Activated CD8-positive, alpha-beta T cell treated with anti-CD3 and anti-CD28 coated beads, Interleukin-2, amount 10 ng/mL, durations not matched to agents 7 days and 5 days (primary cell): Measurements from ENCODE around the gene TSPEAR. TPM values are rescaled to one million over a fixed set of nuclear protein-coding genes. Genes with fewer than 3 reads are reported as not detected.

Experiments used
- ATAC-seq: fragments of 150-1000 bp; cut with Tn5 transposase; one replicate; pipeline ENCODE4 v1.10.0; 2021; ENCODE audit warnings: moderate library complexity
- CTCF ChIA-PET: fragments of 350-600 bp; sonication (Branson Sonifier 250); formaldehyde crosslinking; loops from one replicate; lab custom pipeline; 2021; ENCODE audit warnings: antibody characterized with exemption; lab: Charles Lee
- POLR2A ChIA-PET: fragments of 350-600 bp; sonication (Branson Sonifier 250); formaldehyde crosslinking; loops from one replicate; lab custom pipeline; 2021; ENCODE audit warnings: antibody characterized with exemption; lab: Charles Lee
- DNase-seq: peaks from one replicate; pipeline ENCODE4 v3.0.0-alpha.2; 2020
- H3K27ac Mint-ChIP-seq: one replicate; pipeline ENCODE4 v1.8.0; 2021; ENCODE audit warnings: mild to moderate bottlenecking, mixed read lengths
- H3K27me3 Mint-ChIP-seq: one replicate; pipeline ENCODE4 v1.8.0; 2021; ENCODE audit warnings: low read depth, mixed read lengths
- H3K36me3 Mint-ChIP-seq: one replicate; pipeline ENCODE4 v1.8.0; 2021; ENCODE audit warnings: low read depth, mixed read lengths
- H3K4me1 Mint-ChIP-seq: one replicate; pipeline ENCODE4 v1.8.0; 2021; ENCODE audit warnings: low read depth, mixed read lengths
- H3K4me3 Mint-ChIP-seq: one replicate; pipeline ENCODE4 v1.8.0; 2021; ENCODE audit warnings: mild to moderate bottlenecking, mixed read lengths
- H3K9me3 Mint-ChIP-seq: one replicate; pipeline ENCODE4 v1.8.0; 2022; ENCODE audit warnings: mixed read lengths; ENCODE audit not compliant: insufficient read depth
- total RNA-seq, 2 experiments: library from RNA; stranded (reverse); gene quantifications; one replicate each; pipeline ENCODE4 v1.2.3, GENCODE V29; 2021

Gene TSPEAR
- total RNA-seq, 2 experiments from 2014 or later: not detected

GRCh38 chr21:44532712-44533111, 178.7 kb downstream of the TSPEAR start:
- no peak overlapping the region for H3K27ac Mint-ChIP-seq
- no peaks in the 10 kb centered on the region for H3K36me3 Mint-ChIP-seq
- CTCF ChIA-PET: no interaction called here
- POLR2A ChIA-PET: no interaction called here
- no peaks in the 10 kb centered on the region for H3K9me3 Mint-ChIP-seq
- no peak for ATAC-seq
- no peaks in the 10 kb centered on the region for H3K4me1 Mint-ChIP-seq
- no peak for DNase-seq
- no peak overlapping the region for H3K4me3 Mint-ChIP-seq
- peaks cover 3% of the 10 kb centered on the region for H3K27me3 Mint-ChIP-seq

GRCh38 chr21:44531606-44532564, 179.5 kb downstream of the TSPEAR start:
- Mint-ChIP-seq H3K4me3 (no peak overlapping the region), H3K36me3 (no peaks in the 10 kb centered on the region), H3K27ac (no peak overlapping the region), H3K9me3 (no peaks in the 10 kb centered on the region), H3K27me3 (peaks cover 3% of the 10 kb centered on the region), H3K4me1 (no peaks in the 10 kb centered on the region)
- CTCF ChIA-PET: no interaction called here
- DNase-seq (no peak), ATAC-seq (no peak)
- POLR2A ChIA-PET: no interaction called here

- no peak for DNase-seq
- ChIA-PET POLR2A (no interaction called here), CTCF (no interaction called here)
- no peaks in the 10 kb centered on the region for H3K9me3 Mint-ChIP-seq
- H3K27ac Mint-ChIP-seq: no peak overlapping the region
- H3K4me3 Mint-ChIP-seq: no peak overlapping the region
- H3K36me3 Mint-ChIP-seq: no peaks in the 10 kb centered on the region
- no peak for ATAC-seq
- H3K27me3 Mint-ChIP-seq: peaks cover 3% of the 10 kb centered on the region
- H3K4me1 Mint-ChIP-seq: no peaks in the 10 kb centered on the region
These were observed 180.3 kb downstream of the TSPEAR start for GRCh38 chr21:44530903-44531605.

DNA sequence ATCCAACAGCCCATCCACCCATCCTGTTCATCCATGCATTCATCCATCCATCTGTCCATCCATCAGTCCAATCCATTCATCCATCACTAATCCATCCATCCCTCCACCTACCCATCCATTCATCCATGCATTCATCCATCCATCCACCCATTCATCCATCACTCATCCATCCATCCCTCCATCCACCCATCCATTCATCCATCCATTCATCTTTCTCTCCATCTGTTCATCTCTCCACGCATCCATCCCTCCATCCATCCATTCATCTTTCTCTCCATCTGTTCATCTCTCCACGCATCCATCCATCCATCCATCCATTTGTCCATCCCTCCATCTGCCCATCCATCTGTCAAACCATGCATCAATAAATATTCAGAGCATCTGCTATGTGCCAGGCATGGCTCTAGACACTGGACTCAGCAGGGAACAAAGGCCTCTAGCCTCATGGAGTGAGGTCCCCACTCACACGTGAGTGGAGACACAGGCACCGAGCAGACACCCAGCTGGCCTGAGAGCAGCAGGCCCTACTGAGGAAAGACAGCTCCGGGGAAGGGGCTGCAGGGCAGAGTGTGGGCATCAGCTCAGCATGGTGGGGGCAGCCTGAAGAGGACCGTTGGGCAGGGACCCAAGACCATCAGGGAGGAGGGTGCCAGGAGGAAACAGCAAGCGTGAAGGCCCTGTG, 181.0 kb downstream of the TSPEAR start:
- no peak for DNase-seq
- Mint-ChIP-seq H3K27me3 (peaks cover 3% of the 10 kb centered on the region), H3K4me3 (no peak overlapping the region), H3K36me3 (no peaks in the 10 kb centered on the region), H3K9me3 (no peaks in the 10 kb centered on the region), H3K27ac (no peak overlapping the region), H3K4me1 (no peaks in the 10 kb centered on the region)
- no peak for ATAC-seq
- CTCF ChIA-PET: no interaction called here
- POLR2A ChIA-PET: no interaction called here

GRCh38 chr21:44529503-44530125, 181.8 kb downstream of the TSPEAR start:
- Mint-ChIP-seq H3K4me1 (no peaks in the 10 kb centered on the region), H3K4me3 (no peak overlapping the region), H3K27me3 (no peaks in the 10 kb centered on the region), H3K27ac (no peak overlapping the region), H3K9me3 (no peaks in the 10 kb centered on the region), H3K36me3 (no peaks in the 10 kb centered on the region)
- no peak for DNase-seq
- ChIA-PET CTCF (no interaction called here), POLR2A (no interaction called here)
- no peak for ATAC-seq

DNA sequence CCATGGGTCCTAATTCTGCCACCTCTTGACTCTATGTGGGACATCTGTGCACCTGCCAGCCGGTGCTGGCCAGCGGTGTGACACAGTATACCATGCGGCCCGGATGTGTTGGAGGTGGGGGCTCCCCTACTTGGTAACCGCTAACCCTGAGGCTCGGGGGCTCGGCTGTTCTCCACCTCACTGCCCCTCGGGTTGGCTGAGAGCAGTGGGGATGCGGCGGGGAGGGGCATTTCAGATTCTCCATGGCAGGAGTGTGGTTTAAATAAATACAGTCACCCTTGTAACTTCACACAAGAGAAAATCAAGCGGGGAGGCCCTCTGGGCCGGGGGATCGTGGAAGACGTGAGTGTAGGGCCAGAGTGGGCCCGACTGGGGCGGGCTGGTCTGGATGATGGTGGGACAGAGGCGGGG, 182.4 kb downstream of the TSPEAR start:
- ATAC-seq (no peak), DNase-seq (no peak)
- CTCF ChIA-PET: no interaction called here
- Mint-ChIP-seq H3K27me3 (no peaks in the 10 kb centered on the region), H3K36me3 (no peaks in the 10 kb centered on the region), H3K9me3 (no peaks in the 10 kb centered on the region), H3K27ac (no peak overlapping the region), H3K4me3 (no peak overlapping the region), H3K4me1 (no peaks in the 10 kb centered on the region)
- POLR2A ChIA-PET: no interaction called here

DNA sequence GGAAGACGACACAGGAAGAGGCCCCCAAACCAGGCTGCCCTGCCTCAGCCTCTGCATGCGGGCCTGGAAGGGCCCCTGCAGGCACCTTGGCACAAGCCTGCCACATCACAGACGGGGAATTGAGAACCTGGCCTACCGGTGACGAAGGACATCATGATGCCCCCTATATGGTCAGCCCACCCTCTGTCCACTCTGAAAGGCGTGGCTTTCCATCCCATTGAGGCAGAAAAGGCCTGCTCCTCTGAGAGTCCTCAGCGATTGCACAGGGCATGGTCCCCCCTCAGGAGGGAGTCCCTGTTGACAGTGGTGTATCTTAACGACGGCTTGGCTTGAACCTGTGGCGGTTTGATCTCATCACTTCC, 182.8 kb downstream of the TSPEAR start:
- Mint-ChIP-seq H3K9me3 (no peaks in the 10 kb centered on the region), H3K27ac (no peak overlapping the region), H3K27me3 (no peaks in the 10 kb centered on the region), H3K4me1 (no peaks in the 10 kb centered on the region), H3K36me3 (no peaks in the 10 kb centered on the region), H3K4me3 (no peak overlapping the region)
- ChIA-PET CTCF (no interaction called here), POLR2A (no interaction called here)
- ATAC-seq (no peak), DNase-seq (no peak)

GRCh38 chr21:44527983-44528633, 183.3 kb downstream of the TSPEAR start:
- no peak overlapping the region for H3K4me3 Mint-ChIP-seq
- H3K27ac Mint-ChIP-seq: no peak overlapping the region
- H3K9me3 Mint-ChIP-seq: no peaks in the 10 kb centered on the region
- no peaks in the 10 kb centered on the region for H3K4me1 Mint-ChIP-seq
- ChIA-PET CTCF (no interaction called here), POLR2A (no interaction called here)
- no peaks in the 10 kb centered on the region for H3K36me3 Mint-ChIP-seq
- ATAC-seq (no peak), DNase-seq (no peak)
- H3K27me3 Mint-ChIP-seq: no peaks in the 10 kb centered on the region

DNA sequence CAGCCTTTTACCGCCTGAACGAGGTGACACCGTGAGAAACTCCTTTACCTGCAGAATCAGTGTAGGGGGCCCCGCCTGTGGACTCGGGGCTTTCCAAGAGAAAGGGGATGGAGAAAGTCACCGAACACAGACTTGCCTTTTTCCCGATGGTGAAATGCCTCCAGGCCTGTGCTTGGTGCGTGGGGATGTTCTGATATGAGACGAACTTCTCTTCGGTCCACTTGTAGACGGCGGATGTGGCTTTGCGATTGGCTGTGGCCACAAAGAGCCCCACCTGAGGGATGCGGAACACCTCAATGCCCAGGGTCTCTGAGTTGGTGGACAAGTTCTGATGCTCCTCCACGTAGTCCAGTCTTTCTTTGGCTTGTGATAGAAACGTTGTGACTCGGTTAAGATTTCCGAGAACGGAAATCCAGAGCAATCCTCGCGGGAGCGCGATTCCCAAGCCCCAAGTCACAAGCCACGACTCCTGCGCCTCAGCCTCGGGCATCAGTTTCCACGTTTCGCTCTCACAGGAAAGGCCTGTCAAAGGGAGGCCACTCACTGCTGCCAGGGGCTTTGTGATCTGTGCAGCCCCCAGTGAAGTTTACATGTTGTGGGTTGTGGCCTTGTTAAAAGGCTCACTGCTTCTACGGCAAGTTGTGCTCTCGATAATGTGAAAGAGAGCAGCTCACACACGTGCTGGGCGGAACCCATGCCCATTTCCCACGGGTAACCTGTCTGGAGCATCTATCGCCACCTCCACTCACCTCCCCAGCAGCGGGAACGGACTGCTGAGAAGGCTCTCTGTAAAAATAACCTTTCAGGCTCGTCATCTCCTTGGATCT, 184.0 kb downstream of the TSPEAR start:
- H3K27me3 Mint-ChIP-seq: no peaks in the 10 kb centered on the region
- H3K9me3 Mint-ChIP-seq: no peaks in the 10 kb centered on the region
- no peak for ATAC-seq

DNA sequence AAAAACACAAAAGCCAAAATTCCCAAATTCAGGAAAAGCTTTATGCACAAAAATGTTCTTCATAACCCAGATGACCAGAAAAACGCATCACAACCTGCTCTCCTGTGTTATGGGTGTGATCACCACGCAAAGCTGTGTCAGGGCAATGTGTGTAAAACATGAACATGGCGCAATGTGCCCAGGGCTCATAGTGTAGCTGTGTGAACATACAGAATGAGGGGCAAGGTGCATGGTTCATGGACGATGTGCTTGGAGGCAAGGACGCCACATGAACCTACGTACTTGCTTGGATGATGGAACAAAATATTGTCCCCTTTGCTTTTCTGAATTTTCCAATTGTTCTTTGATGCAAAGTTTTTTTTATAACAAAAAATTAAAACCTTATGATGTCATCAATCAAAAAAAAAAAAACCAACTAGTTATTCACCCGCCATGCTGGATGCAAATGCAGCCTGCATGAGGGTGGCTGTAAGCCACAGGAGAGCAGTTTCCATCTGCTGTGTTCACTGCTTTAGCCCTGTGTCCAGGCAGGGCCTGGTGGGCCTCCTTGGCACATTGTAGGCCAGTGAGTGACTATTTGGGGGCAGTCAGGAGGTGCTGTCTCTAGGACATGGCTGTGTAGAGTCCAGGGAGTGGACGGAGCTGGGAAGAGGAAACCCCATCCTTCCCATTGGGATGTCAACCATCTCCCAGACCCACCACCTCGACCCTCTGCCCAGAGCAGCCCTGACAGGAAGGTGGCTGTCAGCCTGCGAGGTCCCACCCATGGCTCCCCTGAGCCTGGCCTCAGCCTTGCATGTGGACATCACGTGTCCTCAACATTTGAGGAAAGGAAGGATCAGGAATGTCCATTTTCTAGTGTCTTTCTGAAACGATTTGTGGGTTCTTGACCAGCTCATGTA, 185.0 kb downstream of the TSPEAR start:
- Mint-ChIP-seq H3K27me3 (no peaks in the 10 kb centered on the region), H3K9me3 (no peaks in the 10 kb centered on the region), H3K4me3 (no peak overlapping the region), H3K27ac (no peak overlapping the region), H3K36me3 (no peaks in the 10 kb centered on the region), H3K4me1 (no peaks in the 10 kb centered on the region)
- DNase-seq (no peak), ATAC-seq (no peak)
- ChIA-PET CTCF (no interaction called here), POLR2A (interaction anchor here (0.6 kb wide), 1 partner anchor 509 kb away, joined by 3 read pairs; no protein-coding TSS in a partner anchor)

More for the DNA sequence above, 184.0 kb downstream of the TSPEAR start:
- CTCF ChIA-PET: no interaction called here
- Mint-ChIP-seq H3K4me3 (no peak overlapping the region), H3K27ac (no peak overlapping the region), H3K4me1 (no peaks in the 10 kb centered on the region), H3K36me3 (no peaks in the 10 kb centered on the region)
- POLR2A ChIA-PET: interaction anchor here (0.6 kb wide), 1 partner anchor 510 kb away, joined by 3 read pairs; no protein-coding TSS in a partner anchor
- no peak for DNase-seq
